NCI-H460 (cell line): Measurements from ENCODE around the gene GJA9. TPM values are rescaled to one million over a fixed set of nuclear protein-coding genes. Genes with fewer than 3 reads are reported as not detected.

Experiments
- DNase-seq: peaks from one replicate; pipeline ENCODE4 v3.0.0-alpha.2; 2016; ENCODE audit warnings: low read depth; ENCODE audit errors: extremely low read depth
- small RNA-seq, 2 experiments: library from RNA; depleted of rRNA; stranded (forward); fragments of <200 nt; gene quantifications; one replicate each; pipeline ENCODE3, GENCODE V24; 2014
- total RNA-seq: library from RNA; depleted of rRNA; stranded (reverse); fragments of >200 nt; shearing (Covaris generic); gene quantifications from 2 replicates; pipeline ENCODE4 v1.2.3, GENCODE V29; 2014; rRNA removed

The GJA9 gene
- total RNA-seq, 1 experiment from 2014 or later = not detected

- no peak for DNase-seq
Observed at GRCh38 chr1:38833146-38833545, 48.2 kb downstream of the GJA9 start.

GRCh38 chr1:38832370-38832734 is 49.0 kb downstream of the GJA9 start:
- DNase-seq = no peak

- no peak for DNase-seq
Observed at GRCh38 chr1:38831731-38832369, 49.5 kb downstream of the GJA9 start.

GRCh38 chr1:38829368-38829767 is 52.0 kb downstream of the GJA9 start:
- no peak for DNase-seq

- no peak for DNase-seq
Observed at GRCh38 chr1:38827318-38827717, 54.1 kb downstream of the GJA9 start.

GRCh38 chr1:38826886-38827285 is 54.5 kb downstream of the GJA9 start:
- DNase-seq = no peak

- DNase-seq = no peak
Observed at GRCh38 chr1:38826262-38826661, 55.1 kb downstream of the GJA9 start.

Small RNA genes lying within 50 kb of the gene (small RNA-seq; reads per million reads assigned to genes)
- gene GJA9-MYCBP (0 reads per million in 2 experiments), gene RNU6-605P (0 reads per million in 2 experiments)

Other genes starting within 250 kb of the GJA9 start
- gene RRAGC, start 21.8 kb downstream of the GJA9 start, total RNA-seq = 7.9 and 8.5 TPM in 2 replicates
- 15.6 and 17.2 TPM in 2 replicates for gene MYCBP, start 8.2 kb downstream of the GJA9 start, total RNA-seq
- gene RHBDL2, start 60.2 kb upstream of the GJA9 start, total RNA-seq = not detected in 2 replicates
- gene AKIRIN1, start 109.7 kb upstream of the GJA9 start, total RNA-seq = 55.7 and 57.2 TPM in 2 replicates
- gene NDUFS5, start 144.8 kb upstream of the GJA9 start, total RNA-seq = 349 and 358 TPM in 2 replicates